HG02678 (cell line): ENCODE results near the gene MCHR1.
"Not testable (repeated sequence)": the region's sequence is repeated elsewhere in the genome, so short reads cannot be mapped to it uniquely, and the experiment has no call there.

Experiments
- ATAC-seq: cut with Tn5 transposase; IDR thresholded peaks from one replicate; pipeline ENCODE4 v1.9.1; 2021; ENCODE audit warnings: mild to moderate bottlenecking, moderate library complexity; ENCODE audit not compliant: unreplicated experiment

MCHR1 gene

GRCh38 chr22:40684728-40685127, 5.4 kb downstream of the MCHR1 start:
- ATAC-seq: no peak

GRCh38 chr22:40685406-40685805, 6.1 kb downstream of the MCHR1 start:
- ATAC-seq: no peak

- no peak for ATAC-seq
These were observed 8.4 kb downstream of the MCHR1 start for GRCh38 chr22:40687706-40688105.

DNA sequence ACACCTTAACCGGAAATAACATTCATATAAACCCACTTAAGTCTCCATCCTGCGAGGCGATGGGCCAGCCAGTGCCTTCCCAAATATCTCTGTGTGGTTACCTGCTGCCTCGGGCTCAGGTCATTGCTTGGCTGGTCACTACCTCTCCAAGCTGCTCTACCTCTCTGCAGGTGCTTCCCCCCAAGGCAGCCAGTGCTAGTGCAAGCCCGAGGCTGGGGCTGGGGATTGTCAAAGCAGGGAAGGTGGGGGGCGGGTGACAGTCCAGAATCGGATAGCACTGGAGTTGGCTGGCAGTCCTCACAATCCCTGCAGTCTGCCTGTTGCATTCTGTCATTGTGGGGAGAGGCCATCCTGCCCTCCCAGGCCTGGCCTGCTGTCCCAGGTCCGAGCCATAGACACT, 11.1 kb downstream of the MCHR1 start:
- no peak for ATAC-seq

- ATAC-seq: no peak
These were observed 12.2 kb downstream of the MCHR1 start for GRCh38 chr22:40691532-40691931.

- ATAC-seq: no peak
These were observed 15.1 kb downstream of the MCHR1 start for GRCh38 chr22:40694411-40694810.

DNA sequence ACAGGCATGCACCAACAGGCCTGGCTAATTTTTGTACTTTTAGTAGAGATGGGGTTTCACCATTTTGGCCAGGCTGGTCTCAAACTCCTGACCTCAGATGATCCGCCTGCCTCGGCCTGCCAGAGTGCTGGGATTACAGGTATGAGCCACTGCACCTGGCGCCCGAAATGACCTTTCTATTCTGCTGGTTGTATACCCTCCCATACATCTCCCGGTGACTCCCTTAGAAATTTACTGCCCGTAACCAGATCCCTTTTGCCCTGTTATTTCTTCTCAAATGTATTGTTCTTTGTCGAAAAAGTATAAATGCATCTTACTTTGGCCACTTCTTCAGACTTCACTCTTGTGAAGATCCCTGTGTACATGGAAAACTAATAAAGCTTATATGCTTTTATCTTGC, 22.0 kb downstream of the MCHR1 start:
- no peak for ATAC-seq

DNA sequence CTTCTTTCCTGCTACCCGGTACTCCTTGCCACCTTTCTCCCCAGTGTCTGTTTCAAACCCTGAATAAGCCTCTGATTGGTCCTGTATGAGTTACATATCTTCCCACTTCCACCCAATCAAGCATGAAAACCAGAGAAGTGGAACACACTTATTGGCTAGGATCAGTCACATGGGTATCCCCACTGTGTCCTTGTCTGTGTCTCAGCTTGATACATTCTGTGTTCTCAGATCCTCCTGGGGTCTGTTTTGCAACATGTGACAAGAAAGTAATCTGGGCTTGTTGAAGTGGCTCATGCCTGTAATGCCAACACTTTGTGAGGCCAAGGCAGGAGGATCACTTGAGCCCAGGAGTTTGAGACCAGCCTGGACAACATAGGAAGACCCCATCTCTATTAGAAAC, 23.9 kb downstream of the MCHR1 start:
- ATAC-seq: no peak

- ATAC-seq: no peak
These were observed 24.5 kb downstream of the MCHR1 start for GRCh38 chr22:40703736-40704135.

- no peak for ATAC-seq
These were observed 26.8 kb downstream of the MCHR1 start for GRCh38 chr22:40705918-40706682.

DNA sequence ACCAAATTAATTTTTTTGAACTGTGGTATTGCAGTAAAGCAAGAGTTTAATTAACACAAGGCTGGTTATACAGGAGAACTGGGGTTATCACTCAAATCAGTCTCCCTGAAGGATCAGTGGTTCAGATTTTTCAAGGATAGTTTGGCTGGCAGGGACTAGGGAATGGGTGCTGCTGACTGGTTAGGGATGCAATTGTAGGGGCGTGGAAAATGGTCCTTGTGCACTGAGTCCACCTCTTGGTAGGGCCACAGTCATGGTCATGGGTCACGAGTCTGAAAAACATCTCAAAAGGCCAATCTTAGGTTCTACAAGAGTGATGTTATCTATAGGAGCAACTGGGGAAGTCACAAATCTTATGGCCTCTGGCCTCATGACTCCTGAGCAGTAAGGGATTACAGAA, 27.9 kb downstream of the MCHR1 start:
- no peak for ATAC-seq

GRCh38 chr22:40708177-40708576, 28.9 kb downstream of the MCHR1 start:
- ATAC-seq: no peak

- no peak for ATAC-seq
These were observed 30.6 kb downstream of the MCHR1 start for GRCh38 chr22:40709752-40710413.

GRCh38 chr22:40712311-40712710, 33.0 kb downstream of the MCHR1 start:
- no peak for ATAC-seq

DNA sequence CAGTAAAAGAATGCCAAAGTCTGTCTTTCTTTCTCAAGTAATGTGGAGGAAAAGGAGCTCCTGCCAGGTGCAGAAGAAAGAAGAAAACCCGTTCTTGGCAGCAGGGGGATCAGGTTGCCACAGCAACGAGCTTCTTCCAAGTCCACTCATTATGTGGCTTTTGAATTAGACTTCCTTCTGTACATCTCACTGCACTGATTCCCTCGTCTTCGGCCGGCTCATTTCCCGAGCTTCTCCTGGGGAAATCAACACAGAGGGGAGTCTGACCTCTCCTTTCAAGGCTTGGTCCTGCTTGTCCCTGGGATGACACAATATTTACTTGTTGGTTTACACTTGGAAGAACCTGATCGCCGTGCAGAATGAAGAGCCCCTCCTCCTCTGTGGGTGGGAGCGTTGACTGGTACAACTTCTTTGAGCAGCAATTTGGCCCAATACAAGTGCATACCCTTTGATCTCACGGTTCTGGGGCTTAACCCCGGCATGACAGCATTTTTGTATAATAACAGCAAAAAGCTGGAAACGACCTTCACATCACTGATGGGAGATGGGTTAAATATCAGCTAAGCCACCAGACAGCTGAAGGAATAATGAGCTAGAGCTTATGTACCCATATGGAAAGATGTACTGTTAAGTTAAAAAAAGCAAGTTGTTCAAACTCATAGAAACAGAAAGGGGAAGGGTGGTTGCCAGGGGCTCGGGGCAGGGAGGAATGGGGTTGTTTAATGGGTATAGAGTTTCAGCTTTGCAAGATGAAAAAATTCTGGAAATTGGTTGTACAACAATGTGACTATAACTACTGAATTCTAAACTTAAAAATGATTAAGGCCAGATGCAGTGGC, 35.4 kb downstream of the MCHR1 start:
- no peak for ATAC-seq

DNA sequence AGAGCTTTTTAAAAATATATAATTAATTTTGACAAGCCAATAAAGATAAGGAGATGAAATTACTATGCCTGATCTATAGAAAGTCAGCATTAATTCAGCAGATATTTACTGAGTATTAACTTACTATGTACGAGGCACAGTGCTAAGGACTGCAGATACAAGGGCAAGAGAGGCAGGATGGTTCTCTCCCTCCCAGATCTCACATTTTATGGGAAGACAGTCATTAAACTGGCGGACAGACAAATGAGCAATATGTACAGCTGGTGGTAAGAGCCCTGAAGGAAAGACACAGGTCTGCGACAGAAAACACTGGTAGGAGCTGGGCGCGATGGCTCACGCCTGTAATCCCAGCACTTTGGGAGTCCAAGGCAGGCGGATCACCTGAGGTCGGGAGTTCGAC, 36.8 kb downstream of the MCHR1 start:
- ATAC-seq: no peak

- not testable (repeated sequence) for ATAC-seq
These were observed 38.4 kb downstream of the MCHR1 start for GRCh38 chr22:40717657-40718056.

DNA sequence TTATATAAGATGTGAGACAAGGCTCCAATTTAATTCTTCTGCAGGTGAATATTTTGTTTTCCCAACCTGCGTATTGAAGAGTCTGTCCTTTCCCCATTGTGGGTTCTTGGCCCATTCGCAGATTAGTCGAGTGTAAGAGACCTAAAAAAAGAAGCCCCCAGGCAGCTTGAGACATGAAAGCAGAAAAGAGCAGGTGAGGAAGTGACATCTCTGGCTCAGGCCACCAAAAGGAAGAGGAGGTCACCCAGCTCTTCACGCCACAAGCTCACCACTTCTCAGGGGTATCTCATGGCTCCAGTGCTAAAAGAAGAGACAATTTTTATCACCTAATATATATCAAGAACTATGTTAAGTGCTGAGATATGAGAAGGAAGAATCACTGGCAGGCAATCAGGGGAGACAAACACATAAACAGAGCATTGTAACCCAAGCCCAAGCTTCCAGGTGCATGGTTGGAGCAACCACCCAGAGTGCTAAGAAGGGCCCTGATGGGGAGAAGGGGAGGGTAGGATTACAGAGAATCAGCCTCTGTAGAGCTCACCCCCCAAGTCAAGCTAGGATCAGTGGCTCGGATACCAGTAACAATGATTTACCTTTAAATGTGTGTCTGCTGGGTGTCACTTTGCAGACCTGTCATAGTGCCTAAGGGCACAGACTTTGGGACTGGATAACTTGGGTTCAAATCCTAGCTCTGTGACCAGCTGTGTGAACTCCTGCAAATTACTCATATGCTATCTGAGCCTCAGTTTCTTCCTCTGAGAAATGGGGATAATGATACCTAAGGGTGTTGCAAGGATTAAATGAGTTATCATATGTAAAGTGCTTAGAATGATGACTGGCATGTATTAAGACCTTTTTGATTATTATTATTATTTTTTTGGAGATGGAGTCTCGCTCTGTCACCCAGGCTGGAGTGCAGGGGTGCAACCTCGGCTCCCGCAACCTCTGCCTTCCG, 39.2 kb downstream of the MCHR1 start:
- no peak for ATAC-seq

- no peak for ATAC-seq
These were observed 40.3 kb downstream of the MCHR1 start for GRCh38 chr22:40719599-40719998.

GRCh38 chr22:40720156-40720537, 40.9 kb downstream of the MCHR1 start:
- not testable (repeated sequence) for ATAC-seq
